ENCODE measurements around the gene RPEL1.
"Not testable (repeated sequence)": the region's sequence is repeated elsewhere in the genome, so short reads cannot be mapped to it uniquely, and the experiment has no call there.

RPEL1 gene

GRCh38 chr10:103235775-103236174, 9.9 kb upstream of the RPEL1 start:
- DNase-seq = no peak

GRCh38 chr10:103238506-103239252, 7.0 kb upstream of the RPEL1 start:
- DNase-seq = no peak

- no peak for DNase-seq
Measured at GRCh38 chr10:103241262-103242011, 4.2 kb upstream of the RPEL1 start.

- peak; percentile 40 for DNase-seq
Measured at GRCh38 chr10:103244666-103245271, 918 bp upstream of the RPEL1 start.

- no peak for DNase-seq
Measured at GRCh38 chr10:103246324-103246723, 637 bp downstream of the RPEL1 start.

- no peak for DNase-seq
Measured at GRCh38 chr10:103254113-103254512, 8.4 kb downstream of the RPEL1 start.

- no peak for DNase-seq
Measured at GRCh38 chr10:103254538-103255325, 9.0 kb downstream of the RPEL1 start.

- DNase-seq = no peak
Measured at GRCh38 chr10:103256613-103257012, 10.9 kb downstream of the RPEL1 start.

GRCh38 chr10:103257812-103258211, 12.1 kb downstream of the RPEL1 start:
- no peak for DNase-seq

GRCh38 chr10:103258928-103259327, 13.2 kb downstream of the RPEL1 start:
- not testable (repeated sequence) for DNase-seq

GRCh38 chr10:103259989-103260388, 14.3 kb downstream of the RPEL1 start:
- no peak for DNase-seq

GRCh38 chr10:103262229-103262628, 16.5 kb downstream of the RPEL1 start:
- DNase-seq = no peak

GRCh38 chr10:103265717-103266329, 20.1 kb downstream of the RPEL1 start:
- DNase-seq = peak; percentile 18

GRCh38 chr10:103273041-103273441, 27.4 kb downstream of the RPEL1 start:
- DNase-seq = no peak

GRCh38 chr10:103276251-103276895, 30.7 kb downstream of the RPEL1 start:
- DNase-seq = no peak

GRCh38 chr10:103276896-103277712, 31.4 kb downstream of the RPEL1 start, which contains the start of gene INA:
INA (plus strand) TSS chr10:103277138; CDS start chr10:103277212, 74 bp downstream.
- peak; percentile 8 for DNase-seq

GRCh38 chr10:103277713-103278536, 32.2 kb downstream of the RPEL1 start:
- DNase-seq = no peak

GRCh38 chr10:103278537-103278823, 32.8 kb downstream of the RPEL1 start:
- no peak for DNase-seq

GRCh38 chr10:103278862-103279298, 33.2 kb downstream of the RPEL1 start:
- DNase-seq = peak; percentile 49

- DNase-seq = no peak
Measured at GRCh38 chr10:103280031-103280430, 34.3 kb downstream of the RPEL1 start.
